B cell (primary cell): ENCODE results near the gene PPIP5K1. TPM values are rescaled to one million over a fixed set of nuclear protein-coding genes. Genes with fewer than 3 reads are reported as not detected.

ENCODE experiments used
- ATAC-seq: fragments of 200-7000 bp; cut with Tn5 transposase; one replicate; pipeline ENCODE4 v1.10.0; 2021; ENCODE audit warnings: low read depth, mild to moderate bottlenecking, moderate number of reproducible peaks, moderate library complexity
- CTCF ChIA-PET: fragments of 350-600 bp; sonication (Branson Sonifier 250); formaldehyde crosslinking; loops from one replicate; lab custom pipeline; 2021; ENCODE audit warnings: antibody characterized with exemption, inconsistent platforms; lab: Charles Lee
- POLR2A ChIA-PET: fragments of 350-600 bp; sonication (Branson Sonifier 250); formaldehyde crosslinking; loops from one replicate; lab custom pipeline; 2021; ENCODE audit warnings: antibody characterized with exemption; lab: Charles Lee
- DNase-seq: peaks from one replicate; pipeline ENCODE4 v3.0.0; 2013
- H2AFZ ChIP-seq: 2 replicates; pipeline ENCODE4 v1.6.1; 2012; ENCODE audit warnings: mild to moderate bottlenecking, low read depth, low read length; ENCODE audit not compliant: insufficient read depth, poor library complexity, severe bottlenecking
- H3K27ac ChIP-seq, 2 donors: 1 replicate in 1 of 2; 2 replicates in 1 of 2; pipeline ENCODE4 v1.5.1; 2012 to 2013; ENCODE audit warnings: low read length in 2 of 2, mild to moderate bottlenecking in 2 of 2, moderate library complexity in 1 of 2
- H3K27me3 ChIP-seq, 4 experiments: fragments of 200-600 bp in 1 of 4; sonication (generic) in 1 of 4; replicated peaks in 1 of 4; 1 replicate in 2 of 4; 2 replicates in 2 of 4; pipeline versions ENCODE4 v1.6.1 to v1.7.0; 2013 to 2016; ENCODE audit warnings: low read length in 3 of 4, mild to moderate bottlenecking in 2 of 4, mixed read lengths in 1 of 4, moderate library complexity in 1 of 4; ENCODE audit not compliant: insufficient read depth in 4 of 4, control insufficient read depth in 3 of 4; ENCODE audit errors: control extremely low read depth in 1 of 4
- H3K36me3 ChIP-seq, 2 experiments: replicated peaks in 1 of 2; 1 replicate in 1 of 2; 2 replicates in 1 of 2; pipeline versions ENCODE4 v1.6.1 to v1.7.1; 2013; ENCODE audit warnings: low read length in 1 of 2; ENCODE audit not compliant: insufficient read depth in 2 of 2, control insufficient read depth in 1 of 2; ENCODE audit errors: control extremely low read depth in 1 of 2, extremely low read depth in 1 of 2
- H3K4me1 ChIP-seq, 2 donors: fragments of 200-600 bp in 1 of 2; sonication (generic) in 1 of 2; 1 replicate in 1 of 2; 2 replicates in 1 of 2; pipeline versions ENCODE4 v1.5.1 to v1.6.1; 2013 to 2017; ENCODE audit warnings: low read length in 2 of 2; ENCODE audit not compliant: control insufficient read depth in 2 of 2, insufficient read depth in 2 of 2
- H3K4me2 ChIP-seq: replicated peaks from 2 replicates; pipeline ENCODE3; 2012; ENCODE audit warnings: mild to moderate bottlenecking, low read depth, low read length; ENCODE audit not compliant: poor library complexity, severe bottlenecking
- H3K4me3 ChIP-seq, 5 experiments: fragments of 200-600 bp in 1 of 5; sonication (generic) in 1 of 5; 1 replicate in 3 of 5; 2 replicates in 2 of 5; pipeline versions ENCODE4 v1.5.1 to v1.7.0; 2011 to 2016; ENCODE audit warnings: low read length in 4 of 5, mild to moderate bottlenecking in 4 of 5, low read depth in 2 of 5, control low read depth in 1 of 5, moderate library complexity in 1 of 5; ENCODE audit not compliant: insufficient read depth in 1 of 5; ENCODE audit errors: control extremely low read depth in 1 of 5, extremely low read depth in 1 of 5
- H3K79me2 ChIP-seq: fragments of 200-600 bp; sonication (generic); one replicate; pipeline ENCODE4 v1.6.0; 2016; ENCODE audit warnings: low read length; ENCODE audit not compliant: control insufficient read depth, insufficient read depth
- H3K9ac ChIP-seq: fragments of 200-600 bp; sonication (generic); 2 replicates; pipeline ENCODE4 v1.6.1; 2017; ENCODE audit warnings: mild to moderate bottlenecking, low read length, moderate library complexity
- H3K9me3 ChIP-seq, 3 donors: one replicate each; pipeline versions ENCODE4 v1.6.1 to v1.7.1; 2013; ENCODE audit warnings: low read length in 2 of 3; ENCODE audit not compliant: control insufficient read depth in 2 of 3, insufficient read depth in 1 of 3; ENCODE audit errors: control extremely low read depth in 1 of 3
- H4K20me1 ChIP-seq: 2 replicates; pipeline ENCODE4 v1.6.0; 2012; ENCODE audit warnings: mild to moderate bottlenecking, low read length; ENCODE audit not compliant: insufficient read depth, control insufficient read depth, poor library complexity, severe bottlenecking
- H3K27ac Mint-ChIP-seq: one replicate; pipeline ENCODE4 v1.8.0; 2021; ENCODE audit warnings: mixed read lengths
- H3K27me3 Mint-ChIP-seq: one replicate; pipeline ENCODE4 v1.8.0; 2021; ENCODE audit warnings: mixed read lengths
- H3K4me1 Mint-ChIP-seq: one replicate; pipeline ENCODE4 v1.8.0; 2021; ENCODE audit warnings: mixed read lengths
- H3K4me3 Mint-ChIP-seq: one replicate; pipeline ENCODE4 v1.8.0; 2021; ENCODE audit warnings: mixed read lengths
- H3K9me3 Mint-ChIP-seq: one replicate; pipeline ENCODE4 v1.8.0; 2022; ENCODE audit warnings: mixed read lengths; ENCODE audit not compliant: insufficient read depth
- EZH2 ChIP-seq: IDR thresholded peaks from 2 replicates; pipeline ENCODE4 v1.6.1; 2012; ENCODE audit warnings: borderline replicate concordance, low read depth, mild to moderate bottlenecking, moderate library complexity, low read length; ENCODE audit not compliant: insufficient read depth, poor library complexity, severe bottlenecking
- WGBS: methylation state at CpG from one replicate; pipeline ENCODE4 v1.1.5; 2013; ENCODE audit warnings: missing lambda C conversion rate; ENCODE audit not compliant: insufficient coverage; 5-methylcytosine and 5-hydroxymethylcytosine counted together
- intact Hi-C: fragments of 100-400 bp; cut with micrococcal nuclease; formaldehyde crosslinking; loops from one replicate; pipeline ENCODE4 v1.10.0; 2022
- polyA plus RNA-seq: library from polyadenylated mRNA; depleted of rRNA; stranded (reverse); fragments of >200 nt; gene quantifications from 2 replicates; pipeline ENCODE4 v1.2.3, GENCODE V29; 2012
- total RNA-seq, 2 donors: library from RNA; stranded (reverse); fragments of 120-200 nt in 1 of 2; gene quantifications; 1 replicate in 1 of 2; 2 replicates in 1 of 2; pipeline versions ENCODE4 v1.2.3 to v1.2.4, GENCODE V29; 2013 to 2022
- TF ChIP-seq, protein P1 (sequence below): fragments of 200-600 bp; IDR thresholded peaks from one replicate; pipeline ENCODE4 v1.8.0; 2022; ENCODE audit warnings: antibody characterized with exemption, mild to moderate bottlenecking

PPIP5K1 gene
- total and polyA plus RNA-seq, 2 donors (not counting 1 experiment from before 2014, with no cell fraction given): 40.6 to 88.9 TPM

DNA sequence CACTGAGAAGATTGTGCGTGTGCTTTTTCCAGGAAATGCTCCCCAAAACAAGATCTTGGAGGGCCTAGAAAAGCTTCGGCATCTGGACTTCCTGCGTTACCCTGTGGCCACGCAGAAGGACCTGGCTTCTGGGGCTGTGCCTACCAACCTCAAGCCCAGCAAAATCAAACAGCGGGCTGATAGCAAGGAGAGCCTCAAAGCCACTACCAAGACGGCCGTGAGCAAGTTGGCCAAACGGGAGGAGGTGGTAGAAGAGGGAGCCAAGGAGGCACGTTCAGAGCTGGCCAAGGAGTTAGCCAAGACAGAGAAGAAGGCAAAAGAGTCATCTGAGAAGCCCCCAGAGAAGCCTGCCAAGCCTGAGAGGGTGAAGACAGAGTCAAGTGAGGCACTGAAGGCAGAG, 67.8 kb downstream of the PPIP5K1 start:
- Histone ChIP-seq H3K27me3 (peaks cover 0 to 23% (median 10%) of the 10 kb centered on the region in 4 experiments), H4K20me1 (no peaks in the 10 kb centered on the region), H3K4me2 (no peak overlapping the region), H3K36me3 (no peaks in the 10 kb centered on the region), H3K9ac (no peak overlapping the region), H3K9me3 (peaks cover 0 to 4% (median 0%) of the 10 kb centered on the region in 3 donors), H3K4me1 (peaks cover 15 to 18% of the 10 kb centered on the region in 2 donors), H3K4me3 (no peak overlapping the region), H2AFZ (no peak overlapping the region), H3K79me2 (no peaks in the 10 kb centered on the region), H3K27ac (no peak overlapping the region)
- CTCF ChIA-PET: interaction anchor here (2.1 kb wide), 1 partner anchor 8 kb away, joined by 9 read pairs; no protein-coding TSS in a partner anchor
- Mint-ChIP-seq H3K27me3 (peaks cover 25% of the 10 kb centered on the region), H3K4me3 (no peak overlapping the region), H3K27ac (no peak overlapping the region), H3K9me3 (no peaks in the 10 kb centered on the region), H3K4me1 (peaks cover 21% of the 10 kb centered on the region)
- DNase-seq (no peak), ATAC-seq (no peak)
- no peak for TF ChIP-seq EZH2
- TF ChIP-seq, protein P1, sequence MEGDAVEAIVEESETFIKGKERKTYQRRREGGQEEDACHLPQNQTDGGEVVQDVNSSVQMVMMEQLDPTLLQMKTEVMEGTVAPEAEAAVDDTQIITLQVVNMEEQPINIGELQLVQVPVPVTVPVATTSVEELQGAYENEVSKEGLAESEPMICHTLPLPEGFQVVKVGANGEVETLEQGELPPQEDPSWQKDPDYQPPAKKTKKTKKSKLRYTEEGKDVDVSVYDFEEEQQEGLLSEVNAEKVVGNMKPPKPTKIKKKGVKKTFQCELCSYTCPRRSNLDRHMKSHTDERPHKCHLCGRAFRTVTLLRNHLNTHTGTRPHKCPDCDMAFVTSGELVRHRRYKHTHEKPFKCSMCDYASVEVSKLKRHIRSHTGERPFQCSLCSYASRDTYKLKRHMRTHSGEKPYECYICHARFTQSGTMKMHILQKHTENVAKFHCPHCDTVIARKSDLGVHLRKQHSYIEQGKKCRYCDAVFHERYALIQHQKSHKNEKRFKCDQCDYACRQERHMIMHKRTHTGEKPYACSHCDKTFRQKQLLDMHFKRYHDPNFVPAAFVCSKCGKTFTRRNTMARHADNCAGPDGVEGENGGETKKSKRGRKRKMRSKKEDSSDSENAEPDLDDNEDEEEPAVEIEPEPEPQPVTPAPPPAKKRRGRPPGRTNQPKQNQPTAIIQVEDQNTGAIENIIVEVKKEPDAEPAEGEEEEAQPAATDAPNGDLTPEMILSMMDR: no peak
- intact Hi-C loops: no loop called here
- WGBS: 92% methylated on average over 9 of the region's 9 CpGs
- POLR2A ChIA-PET: interaction anchor here (0.7 kb wide), 1 partner anchor 725 kb away, joined by 8 read pairs; no protein-coding TSS in a partner anchor

DNA sequence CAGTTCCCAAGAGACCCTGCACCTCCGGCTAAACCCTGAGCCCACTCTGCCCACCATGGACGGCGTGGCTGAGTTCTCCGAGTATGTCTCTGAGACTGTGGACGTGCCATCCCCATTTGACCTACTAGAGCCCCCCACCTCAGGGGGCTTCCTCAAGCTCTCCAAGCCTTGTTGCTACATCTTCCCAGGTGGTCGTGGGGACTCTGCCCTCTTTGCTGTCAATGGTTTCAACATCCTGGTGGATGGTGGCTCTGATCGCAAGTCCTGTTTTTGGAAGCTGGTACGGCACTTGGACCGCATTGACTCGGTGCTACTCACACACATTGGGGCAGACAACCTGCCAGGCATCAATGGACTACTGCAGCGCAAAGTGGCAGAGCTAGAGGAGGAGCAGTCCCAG, 68.6 kb downstream of the PPIP5K1 start:
- TF ChIP-seq EZH2: no peak
- TF ChIP-seq, protein P1: no peak
- no peaks in the 10 kb centered on the region for H3K9me3 Mint-ChIP-seq
- peaks cover 32% of the 10 kb centered on the region for H3K27me3 Mint-ChIP-seq
- H3K4me2 ChIP-seq: no peak overlapping the region
- ATAC-seq (no peak), DNase-seq (no peak)
- H3K4me3 ChIP-seq: no peak overlapping the region
- H3K4me1 Mint-ChIP-seq: peaks cover 22% of the 10 kb centered on the region
- H3K36me3 ChIP-seq: no peaks in the 10 kb centered on the region
- no peak overlapping the region for H3K27ac ChIP-seq
- no peak overlapping the region for H3K9ac ChIP-seq
- H3K27me3 ChIP-seq: peaks cover 0 to 30% (median 17%) of the 10 kb centered on the region in 4 experiments
- no peaks in the 10 kb centered on the region for H3K79me2 ChIP-seq
- 98% methylated on average over 11 of the region's 11 CpGs for WGBS
- H4K20me1 ChIP-seq: no peaks in the 10 kb centered on the region
- H3K4me3 Mint-ChIP-seq: no peak overlapping the region
- peaks cover 21% of the 10 kb centered on the region in 2 donors for H3K4me1 ChIP-seq
- no peak overlapping the region for H2AFZ ChIP-seq
- ChIA-PET CTCF (no interaction called here), POLR2A (no interaction called here)
- H3K27ac Mint-ChIP-seq: no peak overlapping the region
- peaks cover 0 to 4% (median 0%) of the 10 kb centered on the region in 3 donors for H3K9me3 ChIP-seq
- intact Hi-C loops: no loop called here
